ENCODE measurements around the gene PCYT1B.
"Not testable (repeated sequence)": the region's sequence is repeated elsewhere in the genome, so short reads cannot be mapped to it uniquely, and the experiment has no call there.

PCYT1B gene

DNA sequence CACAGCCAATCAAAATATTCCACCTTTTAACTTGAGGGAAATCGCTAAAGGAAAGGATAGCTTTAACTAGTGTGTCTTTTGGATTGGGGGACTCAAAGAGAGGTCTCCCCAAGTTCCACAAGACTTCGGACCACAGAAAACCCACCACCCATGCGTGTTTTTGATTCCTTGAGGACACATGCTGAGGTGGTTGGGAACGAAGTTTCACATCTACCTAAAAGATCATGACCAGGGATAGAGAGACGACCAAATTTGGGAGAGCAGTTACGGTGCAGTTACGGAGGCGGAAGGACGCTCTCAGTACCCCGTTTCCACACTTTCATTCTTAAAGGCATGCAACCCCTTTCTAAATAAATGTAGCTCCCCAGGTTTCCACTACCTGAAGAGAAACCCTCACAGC lies 1.1 kb downstream of the PCYT1B start:
- no peak for DNase-seq (ENCODE audit: low read depth)

GRCh38 chrX:24643116-24643515 lies 4.0 kb downstream of the PCYT1B start:
- DNase-seq (ENCODE audit: low read depth), result no peak

- no peak for DNase-seq (ENCODE audit: low read depth)
Measured at GRCh38 chrX:24629701-24630100, 17.4 kb downstream of the PCYT1B start.

- no peak for DNase-seq (ENCODE audit: low read depth)
Measured at GRCh38 chrX:24619647-24620046, 27.5 kb downstream of the PCYT1B start.

- no peak for DNase-seq (ENCODE audit: low read depth)
Measured at GRCh38 chrX:24610516-24610915, 36.6 kb downstream of the PCYT1B start.

DNA sequence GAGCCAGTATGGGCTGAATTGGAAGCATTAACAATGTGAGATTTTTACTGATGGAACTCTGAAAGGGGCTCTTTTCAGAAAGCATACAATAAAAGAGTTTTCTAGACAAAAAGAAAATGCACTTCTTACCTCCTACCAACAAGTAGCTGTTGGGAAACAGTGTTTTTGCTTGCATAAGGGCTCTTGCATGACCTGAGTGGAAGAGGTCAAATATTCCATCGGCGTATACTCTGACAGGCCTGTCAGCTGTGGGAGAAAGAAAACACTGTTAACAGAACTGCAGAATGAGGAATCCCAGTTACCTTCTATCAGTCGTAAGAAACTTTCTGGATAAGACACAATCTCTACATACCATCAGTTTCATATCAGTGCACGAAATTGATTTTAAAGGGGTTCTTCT lies 39.5 kb downstream of the PCYT1B start:
- no peak for DNase-seq (ENCODE audit: low read depth)

GRCh38 chrX:24605941-24606340 lies 41.2 kb downstream of the PCYT1B start:
- not testable (repeated sequence) for DNase-seq (ENCODE audit: low read depth)

DNA sequence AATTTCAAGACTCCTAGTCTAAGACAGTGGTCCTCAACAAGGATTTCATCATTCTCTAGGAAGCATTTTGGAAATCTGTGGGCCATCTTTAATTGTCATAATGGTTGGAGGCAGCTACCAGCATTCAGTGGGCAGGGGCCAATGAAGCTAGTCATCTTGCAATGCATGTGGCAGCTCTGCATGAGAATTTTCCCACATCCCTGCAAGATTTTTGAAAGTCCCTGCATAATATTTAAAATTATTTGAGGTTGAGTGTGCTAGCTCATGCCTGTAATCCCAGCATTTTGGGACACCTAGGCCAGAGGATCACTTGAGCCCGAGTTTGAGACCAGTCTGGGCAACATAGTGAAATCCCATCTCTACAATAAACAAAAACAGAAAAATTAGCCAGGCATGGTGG lies 44.0 kb downstream of the PCYT1B start:
- no peak for DNase-seq (ENCODE audit: low read depth)

GRCh38 chrX:24601858-24602257 lies 45.3 kb downstream of the PCYT1B start:
- DNase-seq (ENCODE audit: low read depth), result no peak

GRCh38 chrX:24594501-24594900 lies 52.6 kb downstream of the PCYT1B start:
- DNase-seq (ENCODE audit: low read depth), result no peak

- no peak for DNase-seq (ENCODE audit: low read depth)
Measured at GRCh38 chrX:24590111-24590510, 57.0 kb downstream of the PCYT1B start.

DNA sequence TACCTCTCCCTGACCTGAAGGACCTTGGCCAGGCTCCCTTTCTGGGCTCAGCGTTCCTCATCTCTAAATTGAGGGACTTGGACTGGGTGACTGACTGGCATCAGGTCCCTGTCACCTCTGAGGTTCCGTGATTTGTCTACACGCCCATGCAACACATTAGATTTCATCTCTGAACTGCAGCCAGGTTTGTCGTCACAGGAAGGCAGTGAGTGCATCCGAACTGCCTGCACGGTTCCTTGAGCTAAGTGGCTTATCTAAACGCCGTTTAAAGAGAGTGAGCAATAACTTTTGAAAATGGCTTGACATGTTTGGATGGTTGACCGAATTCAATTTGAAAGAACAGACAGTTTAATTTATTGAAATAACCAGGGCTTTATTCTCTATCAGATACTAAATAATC lies 70.1 kb downstream of the PCYT1B start:
- no peak for DNase-seq (ENCODE audit: low read depth)

DNA sequence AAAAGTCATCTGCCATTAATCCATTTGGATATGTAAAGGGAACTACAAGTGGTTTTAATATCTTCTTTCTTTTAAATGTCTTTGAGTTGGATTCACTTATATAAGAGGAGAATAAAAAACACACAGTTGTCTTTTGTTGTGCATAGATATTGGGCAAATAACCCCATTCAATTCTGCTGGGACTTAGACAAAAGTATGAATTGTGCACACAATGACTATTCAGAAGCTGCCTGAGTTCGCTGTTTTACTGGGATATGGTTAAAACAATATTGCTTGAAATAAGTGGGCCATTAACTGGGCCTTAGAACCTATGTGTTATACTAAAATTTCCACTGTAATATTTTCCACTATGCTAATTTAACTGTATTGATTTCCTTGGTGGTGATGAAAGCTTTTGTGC lies 71.7 kb downstream of the PCYT1B start:
- DNase-seq (ENCODE audit: low read depth), result no peak

DNA sequence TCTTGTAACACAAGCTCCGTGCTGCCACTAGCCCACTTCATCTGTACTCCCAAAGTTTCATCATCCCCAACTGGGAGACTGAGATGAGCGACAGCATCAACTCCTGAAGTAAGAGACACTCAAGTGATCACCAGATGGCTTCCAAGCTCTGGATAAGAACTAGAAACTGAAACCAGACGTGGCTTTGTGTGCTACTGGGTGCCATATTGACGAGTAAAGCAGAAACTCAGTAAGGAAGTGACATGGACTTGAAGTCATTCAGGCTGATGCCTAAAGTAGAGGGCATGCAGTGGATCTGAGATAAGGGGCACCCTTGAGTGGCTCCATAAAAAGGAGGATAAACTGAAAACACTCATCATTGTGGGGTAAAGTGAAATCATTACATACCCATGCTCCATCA lies 72.4 kb downstream of the PCYT1B start:
- DNase-seq (ENCODE audit: low read depth), result no peak

DNA sequence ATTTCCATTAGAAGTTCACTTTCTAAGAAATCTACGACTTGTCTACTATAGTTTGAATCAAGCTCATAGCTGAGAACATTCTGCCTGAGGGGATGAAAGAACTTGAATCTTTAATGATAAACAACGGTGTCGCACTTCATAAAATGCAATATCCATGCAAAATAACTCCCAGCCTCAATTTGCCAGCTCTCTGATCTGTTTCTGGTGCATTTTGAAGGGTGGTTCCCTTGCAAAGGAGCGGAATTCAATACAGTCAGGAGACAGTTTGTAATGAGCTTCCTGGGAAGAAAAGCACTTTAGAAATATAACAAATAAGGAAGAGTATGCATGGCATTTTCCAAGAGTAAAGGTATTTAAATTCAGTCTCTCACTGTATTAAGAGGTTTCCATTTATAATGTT lies 80.0 kb downstream of the PCYT1B start:
- DNase-seq (ENCODE audit: low read depth), result no peak

DNA sequence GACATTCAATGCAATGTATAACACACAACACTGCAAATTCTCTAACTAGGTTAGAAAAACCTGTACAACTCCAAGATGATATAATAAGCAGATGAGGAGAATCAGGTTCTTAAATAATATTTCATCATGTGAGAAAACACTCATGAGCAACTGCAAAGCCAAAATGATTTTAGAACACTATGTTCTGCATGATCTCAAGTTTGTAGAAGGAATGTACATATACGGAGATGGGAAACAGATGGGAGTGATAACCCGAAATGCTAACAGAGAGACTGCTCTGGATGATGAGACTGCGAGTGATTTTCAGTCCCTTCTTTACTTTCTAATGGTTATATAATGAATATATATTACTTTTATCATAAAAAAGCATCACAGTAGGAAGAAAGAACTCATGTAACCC lies 80.9 kb downstream of the PCYT1B start:
- DNase-seq (ENCODE audit: low read depth), result no peak

DNA sequence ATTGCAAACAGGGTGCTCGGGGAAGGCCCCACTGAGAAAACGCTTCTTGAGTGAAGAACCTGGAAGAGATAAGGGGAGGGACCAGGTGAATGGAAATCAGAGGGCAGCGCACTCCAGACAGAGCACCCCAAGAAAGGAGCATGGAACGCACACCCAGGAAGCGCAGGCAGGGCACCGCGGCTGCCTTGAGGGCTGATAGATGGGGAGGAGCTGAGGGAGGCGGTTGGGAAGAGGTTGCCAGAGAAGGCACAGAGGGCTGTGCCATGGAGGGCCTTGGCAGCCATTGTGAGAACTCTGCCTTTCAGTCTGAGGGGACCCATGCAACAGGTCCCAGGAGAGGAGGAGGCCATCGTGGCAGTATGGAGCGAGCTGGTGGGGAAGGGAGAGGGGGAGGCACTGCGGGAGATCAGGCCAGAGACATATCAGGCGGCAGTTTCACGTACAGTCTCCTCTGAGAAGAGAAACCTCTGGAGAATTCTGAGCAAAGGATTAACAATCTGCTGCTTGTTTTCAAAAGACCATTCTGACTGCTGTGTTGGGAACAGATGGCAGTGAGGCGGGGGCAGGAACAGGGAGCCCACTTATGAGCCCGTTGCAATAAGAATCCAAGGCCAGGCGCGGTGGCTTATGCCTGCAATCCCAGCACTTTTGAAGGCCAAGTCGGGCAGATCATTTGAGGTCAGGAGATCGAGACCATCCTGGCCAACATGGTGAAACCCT lies 83.7 kb downstream of the PCYT1B start:
- no peak for DNase-seq (ENCODE audit: low read depth)

GRCh38 chrX:24561121-24561520 lies 86.0 kb downstream of the PCYT1B start:
- no peak for DNase-seq (ENCODE audit: low read depth)

DNA sequence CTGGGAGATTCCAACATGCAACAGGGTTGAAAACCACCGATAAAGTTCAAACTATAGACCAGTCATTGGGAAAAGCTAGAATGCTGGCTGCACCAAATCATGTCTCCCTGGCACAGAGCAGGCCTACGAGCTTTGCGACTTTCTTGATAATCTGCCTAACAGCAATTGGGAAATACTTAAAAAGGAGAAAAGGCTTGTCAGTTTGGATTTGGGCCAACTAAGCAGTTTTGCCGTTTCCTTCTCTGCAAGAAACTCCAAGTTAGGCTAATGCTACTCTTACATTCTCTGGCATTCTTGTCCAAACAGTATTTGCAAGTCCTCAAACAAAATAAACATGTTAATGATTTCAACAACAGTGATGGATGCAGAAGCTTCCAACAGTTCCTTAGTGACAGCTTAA lies 94.1 kb downstream of the PCYT1B start:
- no peak for DNase-seq (ENCODE audit: low read depth)

- no peak for DNase-seq (ENCODE audit: low read depth)
Measured at GRCh38 chrX:24550166-24550565, 97.0 kb downstream of the PCYT1B start.

GRCh38 chrX:24547961-24548360 lies 99.2 kb downstream of the PCYT1B start:
- DNase-seq (ENCODE audit: low read depth), result no peak

DNA sequence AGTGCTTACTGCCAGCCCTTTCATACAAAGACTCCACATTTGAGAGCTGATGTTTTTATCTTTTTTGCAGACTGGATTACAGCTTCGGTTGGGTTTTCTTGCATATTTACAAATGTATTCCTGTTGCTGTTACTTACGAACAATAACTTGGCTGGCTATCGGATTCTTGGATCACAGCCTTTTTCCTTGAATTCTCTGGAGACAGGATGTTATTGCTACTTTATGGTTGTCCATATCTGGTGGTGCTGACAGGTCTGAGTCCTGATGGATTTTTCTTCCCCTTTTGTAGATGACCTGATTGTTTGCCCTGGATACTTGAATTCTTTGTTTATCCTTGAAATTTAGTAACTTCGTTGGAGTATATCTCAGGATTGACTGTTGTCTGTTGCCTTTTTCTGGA lies 104.4 kb downstream of the PCYT1B start:
- DNase-seq (ENCODE audit: low read depth), result no peak

- DNase-seq (ENCODE audit: low read depth), result no peak
Measured at GRCh38 chrX:24536551-24536950, 110.6 kb downstream of the PCYT1B start.

DNA sequence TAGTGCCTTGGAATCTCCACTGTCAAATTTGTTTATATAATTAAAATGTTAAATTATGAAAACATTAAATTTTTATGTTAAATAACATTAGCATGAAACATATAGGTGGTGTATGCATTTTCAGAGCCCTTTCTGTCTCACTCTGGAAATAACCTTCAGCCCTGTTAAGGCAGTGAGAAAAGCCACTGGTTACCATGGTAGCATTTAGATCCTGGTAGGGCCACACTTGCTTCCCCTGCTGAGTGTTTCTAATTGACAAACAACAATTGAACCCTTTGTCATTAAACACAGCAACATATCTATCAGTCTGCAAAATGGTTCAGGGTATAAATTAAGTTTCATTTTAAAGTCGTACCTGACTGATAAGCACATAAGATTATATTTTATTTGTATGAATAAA lies 118.5 kb downstream of the PCYT1B start:
- DNase-seq (ENCODE audit: low read depth), result no peak

DNA sequence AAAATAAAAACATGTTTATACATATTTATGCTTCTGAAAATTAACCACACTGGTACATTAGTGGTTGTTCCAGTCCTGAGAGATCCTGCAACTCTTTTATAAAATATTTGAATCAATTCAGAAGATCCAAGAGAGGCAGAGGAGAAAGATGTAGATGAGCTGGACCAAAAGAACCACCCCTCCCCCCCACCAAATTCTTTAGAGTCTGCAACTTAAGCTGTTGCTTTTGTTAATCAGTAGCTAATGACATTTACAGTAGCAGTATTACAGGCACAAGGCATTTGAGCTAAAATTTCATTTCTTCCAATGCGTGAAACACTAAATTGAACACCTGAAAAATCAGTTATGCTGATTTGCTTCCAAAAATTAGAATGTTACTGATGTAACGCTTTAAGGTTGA lies 120.5 kb downstream of the PCYT1B start:
- DNase-seq (ENCODE audit: low read depth), result no peak
